HepG2 (cell line): ENCODE measurements around the gene LGI4. TPM values are rescaled to one million over a fixed set of nuclear protein-coding genes. Genes with fewer than 3 reads are reported as not detected.

Experiments used
- CEBPG ChIP-seq: IDR thresholded peaks from 2 replicates; pipeline ENCODE4 v1.6.1; 2016
- CREB1 ChIP-seq, 2 experiments: fragments of 450-650 bp in 1 of 2; IDR thresholded peaks; 2 replicates each; pipeline ENCODE4 v1.6.1; 2016 to 2017; ENCODE audit warnings: control low read depth in 1 of 2, mild to moderate bottlenecking in 1 of 2, missing compliant biosample characterization in 1 of 2, missing genetic modification characterization in 1 of 2
- LCORL ChIP-seq, 2 experiments: fragments of 450-650 bp in 1 of 2; sonication (generic) in 1 of 2; formaldehyde crosslinking in 1 of 2; IDR thresholded peaks; 2 replicates each; pipeline versions ENCODE4 v1.5.0 to v1.6.1; 2017 to 2020; ENCODE audit warnings: antibody characterized with exemption in 1 of 2, missing genetic modification reagents in 1 of 2
- MEF2D ChIP-seq: sonication (generic); formaldehyde crosslinking; IDR thresholded peaks from 2 replicates; pipeline ENCODE4 v1.5.1; 2020; ENCODE audit warnings: mild to moderate bottlenecking, missing genetic modification reagents
- NONO ChIP-seq, 2 experiments: fragments of 450-650 bp in 1 of 2; sonication (generic) in 1 of 2; formaldehyde crosslinking in 1 of 2; IDR thresholded peaks in 1 of 2; conservative IDR thresholded peaks in 1 of 2; 2 replicates each; pipeline versions ENCODE4 v1.6.1 to v1.8.0; 2017 to 2022; ENCODE audit warnings: mild to moderate bottlenecking in 1 of 2, missing genetic modification reagents in 1 of 2, moderate library complexity in 1 of 2
- NR2F6 ChIP-seq, 2 experiments: IDR thresholded peaks; 2 replicates each; pipeline ENCODE4 v1.6.1; 2016; ENCODE audit warnings: antibody characterized with exemption in 1 of 2, mild to moderate bottlenecking in 1 of 2
- PRDM4 ChIP-seq: sonication (generic); formaldehyde crosslinking; IDR thresholded peaks from 2 replicates; pipeline ENCODE4 v1.9.0; 2021; ENCODE audit warnings: missing genetic modification reagents, borderline replicate concordance
- SKI ChIP-seq: fragments of 450-650 bp; IDR thresholded peaks from one replicate; pipeline ENCODE4 v1.6.1; 2018; ENCODE audit warnings: mild to moderate bottlenecking; ENCODE audit not compliant: partially characterized antibody
- SPEN ChIP-seq: sonication (generic); formaldehyde crosslinking; IDR thresholded peaks from 2 replicates; pipeline ENCODE4 v1.5.1; 2020; ENCODE audit warnings: low read depth, mild to moderate bottlenecking, missing genetic modification reagents
- TFDP2 ChIP-seq: sonication (generic); formaldehyde crosslinking; IDR thresholded peaks from 2 replicates; pipeline ENCODE4 v1.4.0; 2020; ENCODE audit warnings: missing genetic modification reagents
- ZGPAT ChIP-seq: IDR thresholded peaks from 2 replicates; pipeline ENCODE4 v1.6.1; 2016; ENCODE audit warnings: mild to moderate bottlenecking
- ZNF468 ChIP-seq: sonication (generic); formaldehyde crosslinking; IDR thresholded peaks from 2 replicates; pipeline ENCODE4 v1.8.0; 2022; ENCODE audit warnings: mild to moderate bottlenecking, moderate library complexity, missing genetic modification reagents
- ZNF547 ChIP-seq: sonication (generic); formaldehyde crosslinking; IDR thresholded peaks from 2 replicates; pipeline ENCODE4 v1.5.1; 2020; ENCODE audit warnings: mild to moderate bottlenecking, missing genetic modification reagents
- ZSCAN12 ChIP-seq: sonication (generic); formaldehyde crosslinking; IDR thresholded peaks from 2 replicates; pipeline ENCODE4 v1.9.0; 2021; ENCODE audit warnings: mild to moderate bottlenecking, missing genetic modification reagents
- polyA plus RNA-seq, 8 experiments: library from polyadenylated mRNA; depleted of rRNA in 3 of 8; stranded (reverse) in 7 of 8; unstranded in 1 of 8; fragments of >200 nt; fragmentation: Illumina TruSeq in 4 of 8; extraction: Trizol in 4 of 8; gene quantifications; 2 replicates each; pipeline versions ENCODE4 v1.2.1 to v1.2.3, GENCODE V29; 2011 to 2016; ENCODE audit warnings: low read depth in 4 of 8, missing spikeins in 1 of 8, mixed read lengths in 1 of 8; ENCODE audit not compliant: insufficient read depth in 1 of 8
- total RNA-seq, 5 experiments: library from RNA; depleted of rRNA; stranded (reverse); fragments of >200 nt; fragmentation: Illumina TruSeq; extraction: Trizol; gene quantifications; 2 replicates each; pipeline ENCODE4 v1.2.3, GENCODE V29; 2016; ENCODE audit warnings: low read depth in 1 of 5
- TF ChIP-seq, protein P1 (sequence below): sonication (generic); formaldehyde crosslinking; IDR thresholded peaks from 2 replicates; pipeline ENCODE4 v1.4.0; 2020; ENCODE audit warnings: missing genetic modification reagents, borderline replicate concordance
- TF ChIP-seq, protein P2 (sequence below): IDR thresholded peaks from 2 replicates; pipeline ENCODE4 v1.6.1; 2016; ENCODE audit warnings: low read depth
- TF ChIP-seq, protein P3 (sequence below): IDR thresholded peaks from 2 replicates; pipeline ENCODE4 v1.6.1; 2012; ENCODE audit warnings: inconsistent platforms

Gene LGI4
- total and polyA plus RNA-seq, 2 of the 13 experiments (the other 11 are each of a cell fraction or from before 2014, with no cell fraction given) = 2.8 TPM; not detected in 1

DNA sequence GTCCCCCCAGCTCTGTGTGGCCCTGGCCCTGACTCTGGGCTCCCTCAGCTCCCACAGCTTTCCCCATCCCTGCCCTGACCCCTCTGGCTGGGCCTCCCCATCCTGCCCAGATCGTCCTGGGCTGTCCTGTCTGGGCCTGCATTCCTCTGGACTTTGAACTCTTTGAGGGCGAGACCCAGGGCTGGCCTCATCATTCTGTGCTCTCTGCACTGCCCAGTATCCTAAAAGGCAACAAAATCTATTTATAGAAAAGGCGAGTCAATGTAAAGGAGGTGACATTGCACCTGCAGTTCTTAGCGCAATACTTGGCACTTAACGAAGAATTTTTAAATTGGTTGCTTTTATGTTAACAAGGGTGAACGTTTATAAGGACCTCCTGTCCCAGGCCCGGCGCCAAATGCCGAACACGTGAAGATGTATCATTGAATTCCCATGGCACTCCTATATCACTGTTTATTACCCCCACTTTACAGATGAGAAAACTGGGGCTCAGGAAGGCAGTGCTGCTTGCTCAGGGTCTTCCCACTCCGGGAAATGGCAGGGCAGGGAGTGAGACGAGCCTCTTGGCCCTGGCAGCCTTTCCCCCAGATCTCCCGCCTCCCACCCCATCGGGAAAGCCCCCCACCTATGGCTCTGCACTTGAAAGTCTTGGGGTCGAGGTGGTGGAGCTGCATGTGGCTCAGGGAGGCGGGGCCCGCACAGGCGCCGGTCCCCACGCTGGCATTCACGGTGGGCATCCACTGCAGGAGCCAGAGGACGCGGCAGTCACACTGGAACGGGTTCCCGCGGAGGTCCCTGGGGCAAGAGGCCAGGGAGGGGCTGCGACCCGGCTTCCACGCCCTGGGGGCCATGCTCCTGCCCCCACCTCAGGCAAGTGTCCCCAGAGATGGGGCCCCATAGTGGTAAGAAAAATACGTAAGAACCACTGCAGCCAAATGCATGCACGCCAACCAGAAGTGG lies 3.8 kb downstream of the LGI4 start (continued):
- no peak for TF ChIP-seq PRDM4 (CRISPR knock-in tag)
- peak; percentile 66 for TF ChIP-seq CEBPG (CRISPR knock-in tag)
- no peak; the same call in none of the 2 replicates for TF ChIP-seq ZNF547 (CRISPR knock-in tag)
- TF ChIP-seq, protein P1, sequence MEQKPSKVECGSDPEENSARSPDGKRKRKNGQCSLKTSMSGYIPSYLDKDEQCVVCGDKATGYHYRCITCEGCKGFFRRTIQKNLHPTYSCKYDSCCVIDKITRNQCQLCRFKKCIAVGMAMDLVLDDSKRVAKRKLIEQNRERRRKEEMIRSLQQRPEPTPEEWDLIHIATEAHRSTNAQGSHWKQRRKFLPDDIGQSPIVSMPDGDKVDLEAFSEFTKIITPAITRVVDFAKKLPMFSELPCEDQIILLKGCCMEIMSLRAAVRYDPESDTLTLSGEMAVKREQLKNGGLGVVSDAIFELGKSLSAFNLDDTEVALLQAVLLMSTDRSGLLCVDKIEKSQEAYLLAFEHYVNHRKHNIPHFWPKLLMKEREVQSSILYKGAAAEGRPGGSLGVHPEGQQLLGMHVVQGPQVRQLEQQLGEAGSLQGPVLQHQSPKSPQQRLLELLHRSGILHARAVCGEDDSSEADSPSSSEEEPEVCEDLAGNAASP (CRISPR knock-in tag) = peak; percentile 35; the same call in 1 of the 2 replicates
- TF ChIP-seq ZGPAT (CRISPR knock-in tag) = peak; percentile 60
- TF ChIP-seq NONO (IDR thresholded peaks at IDR 0.05) = no peak
- TF ChIP-seq NONO (CRISPR knock-in tag; conservative IDR thresholded peaks at IDR 0.05) = peak; percentile 56; the same call in 1 of the 2 replicates
- 0 out of 2 replicates have a peak, but pooled peaks have one; percentile 40 for TF ChIP-seq ZSCAN12 (CRISPR knock-in tag)
- TF ChIP-seq, protein P2, sequence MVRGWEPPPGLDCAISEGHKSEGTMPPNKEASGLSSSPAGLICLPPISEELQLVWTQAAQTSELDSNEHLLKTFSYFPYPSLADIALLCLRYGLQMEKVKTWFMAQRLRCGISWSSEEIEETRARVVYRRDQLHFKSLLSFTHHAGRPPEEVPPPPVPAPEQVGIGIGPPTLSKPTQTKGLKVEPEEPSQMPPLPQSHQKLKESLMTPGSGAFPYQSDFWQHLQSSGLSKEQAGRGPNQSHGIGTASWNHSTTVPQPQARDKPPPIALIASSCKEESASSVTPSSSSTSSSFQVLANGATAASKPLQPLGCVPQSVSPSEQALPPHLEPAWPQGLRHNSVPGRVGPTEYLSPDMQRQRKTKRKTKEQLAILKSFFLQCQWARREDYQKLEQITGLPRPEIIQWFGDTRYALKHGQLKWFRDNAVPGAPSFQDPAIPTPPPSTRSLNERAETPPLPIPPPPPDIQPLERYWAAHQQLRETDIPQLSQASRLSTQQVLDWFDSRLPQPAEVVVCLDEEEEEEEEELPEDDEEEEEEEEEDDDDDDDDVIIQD (CRISPR knock-in tag) = 0 out of 2 replicates have a peak, but pooled peaks have one; percentile 50
- peak; percentile 100 for TF ChIP-seq MEF2D
- TF ChIP-seq ZNF468 (CRISPR knock-in tag) = no peak
- peak; percentile 22; the same call in 1 of the 2 replicates for TF ChIP-seq TFDP2 (CRISPR knock-in tag)
- TF ChIP-seq SPEN (CRISPR knock-in tag) = peak; percentile 46
- no peak for TF ChIP-seq SKI
- no peak for TF ChIP-seq CREB1 (IDR thresholded peaks at IDR 0.05)
- TF ChIP-seq CREB1 (CRISPR knock-in tag; IDR thresholded peaks at IDR 0.05) = no peak
- TF ChIP-seq LCORL (IDR thresholded peaks at IDR 0.05) = no peak
- TF ChIP-seq LCORL (CRISPR knock-in tag; IDR thresholded peaks at IDR 0.05) = peak; percentile 98
- TF ChIP-seq, protein P3, sequence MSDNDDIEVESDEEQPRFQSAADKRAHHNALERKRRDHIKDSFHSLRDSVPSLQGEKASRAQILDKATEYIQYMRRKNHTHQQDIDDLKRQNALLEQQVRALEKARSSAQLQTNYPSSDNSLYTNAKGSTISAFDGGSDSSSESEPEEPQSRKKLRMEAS = peak; percentile 35
- TF ChIP-seq NR2F6 (IDR thresholded peaks at IDR 0.05) = peak; percentile 62
- peak; percentile 86 for TF ChIP-seq NR2F6 (CRISPR knock-in tag; IDR thresholded peaks at IDR 0.05)
